Neural progenitor cell (in vitro differentiated cells): Measurements from ENCODE around the gene CRIP2. TPM values are rescaled to one million over a fixed set of nuclear protein-coding genes. Genes with fewer than 3 reads are reported as not detected.

ENCODE experiments used
- DNase-seq: peaks from one replicate; pipeline ENCODE4 v3.0.0-alpha.2; 2016; ENCODE audit warnings: low spot score
- H2AFZ ChIP-seq: fragments of 200-600 bp; sonication (generic); replicated peaks from 2 replicates; pipeline ENCODE4 v1.6.1; 2016; ENCODE audit warnings: antibody characterized with exemption
- H3F3A ChIP-seq: fragments of 200-600 bp; sonication (generic); 2 replicates; pipeline ENCODE4 v1.6.1; 2016; ENCODE audit warnings: antibody characterized with exemption, low read depth
- H3K27ac ChIP-seq: fragments of 200-600 bp; sonication (generic); 2 replicates; pipeline ENCODE4 v1.5.1; 2016; ENCODE audit warnings: mild to moderate bottlenecking
- H3K27me3 ChIP-seq: fragments of 200-600 bp; sonication (generic); 2 replicates; pipeline ENCODE4 v1.6.1; 2016; ENCODE audit warnings: mild to moderate bottlenecking, moderate library complexity
- H3K36me3 ChIP-seq: fragments of 200-600 bp; sonication (generic); 2 replicates; pipeline ENCODE4 v1.5.1; 2016
- H3K4me1 ChIP-seq: fragments of 200-600 bp; sonication (generic); 2 replicates; pipeline ENCODE4 v1.6.1; 2016; ENCODE audit warnings: mixed run types
- H3K4me2 ChIP-seq: fragments of 200-600 bp; sonication (generic); 2 replicates; pipeline ENCODE4 v1.6.1; 2016
- H3K4me3 ChIP-seq: fragments of 200-600 bp; sonication (generic); 2 replicates; pipeline ENCODE4 v1.5.1; 2016
- H3K79me2 ChIP-seq: fragments of 200-600 bp; sonication (generic); 2 replicates; pipeline ENCODE4 v1.6.1; 2016; ENCODE audit warnings: low read depth
- H3K9ac ChIP-seq: fragments of 200-600 bp; sonication (generic); 2 replicates; pipeline ENCODE4 v1.6.1; 2016
- H3K9me3 ChIP-seq: fragments of 200-600 bp; sonication (generic); 2 replicates; pipeline ENCODE4 v1.5.1; 2016; ENCODE audit warnings: low read depth
- H4K20me1 ChIP-seq: fragments of 200-600 bp; sonication (generic); 2 replicates; pipeline ENCODE4 v1.6.1; 2016; ENCODE audit warnings: low read depth
- H3K27ac Mint-ChIP-seq: 3 replicates; pipeline ENCODE4 v1.8.0; 2021; ENCODE audit warnings: mixed read lengths
- H3K27me3 Mint-ChIP-seq: 2 replicates; pipeline ENCODE4 v1.8.0; 2022; ENCODE audit warnings: low read depth, mild to moderate bottlenecking, inconsistent platforms, moderate library complexity, mixed read lengths; ENCODE audit not compliant: insufficient read depth
- H3K36me3 Mint-ChIP-seq: 3 replicates; pipeline ENCODE4 v1.8.0; 2021; ENCODE audit warnings: mixed read lengths
- H3K4me1 Mint-ChIP-seq: 3 replicates; pipeline ENCODE4 v1.8.0; 2021; ENCODE audit warnings: mixed read lengths
- H3K4me3 Mint-ChIP-seq: 3 replicates; pipeline ENCODE4 v1.8.0; 2021; ENCODE audit warnings: mild to moderate bottlenecking, moderate library complexity, mixed read lengths
- H3K9me3 Mint-ChIP-seq: 3 replicates; pipeline ENCODE4 v1.8.0; 2020; ENCODE audit warnings: mixed read lengths
- CTCF ChIP-seq: fragments of 200-600 bp; sonication (generic); IDR thresholded peaks from 2 replicates; pipeline ENCODE4 v1.5.1; 2017; ENCODE audit warnings: antibody characterized with exemption, mild to moderate bottlenecking
- EZH2 ChIP-seq: fragments of 200-600 bp; sonication (generic); IDR thresholded peaks from 2 replicates; pipeline ENCODE4 v1.6.1; 2017; ENCODE audit warnings: antibody characterized with exemption, mild to moderate bottlenecking, moderate library complexity
- EZH2phosphoT487 ChIP-seq: fragments of 200-600 bp; sonication (generic); IDR thresholded peaks from 2 replicates; pipeline ENCODE4 v1.6.1; 2017; ENCODE audit warnings: antibody characterized with exemption
- total RNA-seq: library from RNA; depleted of rRNA; stranded (reverse); fragments of >200 nt; gene quantifications from 2 replicates; pipeline ENCODE4 v1.2.3, GENCODE V29; 2015; ENCODE audit warnings: low replicate concordance

Gene CRIP2
- total RNA-seq, 1 donor from 2014 or later = 0.30 TPM

- Mint-ChIP-seq H3K9me3 (no peaks in the 10 kb centered on the region), H3K36me3 (peaks cover under 1% of the 10 kb centered on the region), H3K27me3 (peaks cover 4% of the 10 kb centered on the region), H3K4me3 (no peak overlapping the region), H3K27ac (no peak overlapping the region), H3K4me1 (peaks cover 11% of the 10 kb centered on the region)
- H3K9ac ChIP-seq = no peak overlapping the region
- no peaks in the 10 kb centered on the region for H3K27me3 ChIP-seq
- H3K4me3 ChIP-seq = no peak overlapping the region
- peaks cover 11% of the 10 kb centered on the region for H3K4me1 ChIP-seq
- H2AFZ ChIP-seq = no peak overlapping the region
- TF ChIP-seq CTCF (no peak), EZH2 (no peak), EZH2phosphoT487 (no peak)
- no peak overlapping the region for H3K27ac ChIP-seq
- no peaks in the 10 kb centered on the region for H3K36me3 ChIP-seq
- no peaks in the 10 kb centered on the region for H3K79me2 ChIP-seq
- no peaks in the 10 kb centered on the region for H3K9me3 ChIP-seq
- no peak for DNase-seq
- peaks cover 10% of the 10 kb centered on the region for H3F3A ChIP-seq
- no peak overlapping the region for H3K4me2 ChIP-seq
- peaks cover 37% of the 10 kb centered on the region for H4K20me1 ChIP-seq
These were observed 6.6 kb upstream of the CRIP2 start for GRCh38 chr14:105467942-105468471.

- no peaks in the 10 kb centered on the region for H3K79me2 ChIP-seq
- no peaks in the 10 kb centered on the region for H3K9me3 Mint-ChIP-seq
- no peaks in the 10 kb centered on the region for H3K27me3 ChIP-seq
- H3K27ac Mint-ChIP-seq = no peak overlapping the region
- H3K4me3 Mint-ChIP-seq = no peak overlapping the region
- H3K27me3 Mint-ChIP-seq = no peaks in the 10 kb centered on the region
- no peak for DNase-seq
- no peak overlapping the region for H3K4me3 ChIP-seq
- H3K4me2 ChIP-seq = no peak overlapping the region
- no peak overlapping the region for H3K9ac ChIP-seq
- H3K4me1 ChIP-seq = peaks cover 15% of the 10 kb centered on the region
- H2AFZ ChIP-seq = no peak overlapping the region
- peaks cover 42% of the 10 kb centered on the region for H4K20me1 ChIP-seq
- no peaks in the 10 kb centered on the region for H3K36me3 Mint-ChIP-seq
- H3K36me3 ChIP-seq = no peaks in the 10 kb centered on the region
- TF ChIP-seq CTCF (no peak), EZH2 (no peak), EZH2phosphoT487 (no peak)
- no peak overlapping the region for H3K27ac ChIP-seq
- H3K4me1 Mint-ChIP-seq = peaks cover 11% of the 10 kb centered on the region
- no peaks in the 10 kb centered on the region for H3K9me3 ChIP-seq
- peaks cover 14% of the 10 kb centered on the region for H3F3A ChIP-seq
These were observed 5.9 kb upstream of the CRIP2 start for GRCh38 chr14:105468621-105469241.

- no peak overlapping the region for H3K4me3 Mint-ChIP-seq
- no peaks in the 10 kb centered on the region for H3K9me3 Mint-ChIP-seq
- H3K4me1 Mint-ChIP-seq = peaks cover 11% of the 10 kb centered on the region
- no peak overlapping the region for H2AFZ ChIP-seq
- H3K4me3 ChIP-seq = no peak overlapping the region
- TF ChIP-seq EZH2phosphoT487 = no peak
- no peak for TF ChIP-seq EZH2
- no peak for TF ChIP-seq CTCF
- peaks cover 15% of the 10 kb centered on the region for H3K4me1 ChIP-seq
- no peaks in the 10 kb centered on the region for H3K36me3 Mint-ChIP-seq
- H3K9me3 ChIP-seq = no peaks in the 10 kb centered on the region
- peaks cover 1% of the 10 kb centered on the region for H3K27me3 ChIP-seq
- no peaks in the 10 kb centered on the region for H3K27me3 Mint-ChIP-seq
- no peak overlapping the region for H3K27ac ChIP-seq
- H3K79me2 ChIP-seq = no peaks in the 10 kb centered on the region
- no peaks in the 10 kb centered on the region for H3K36me3 ChIP-seq
- H3F3A ChIP-seq = peaks cover 16% of the 10 kb centered on the region
- no peak for DNase-seq
- H3K27ac Mint-ChIP-seq = no peak overlapping the region
- peaks cover 42% of the 10 kb centered on the region for H4K20me1 ChIP-seq
- no peak overlapping the region for H3K4me2 ChIP-seq
- H3K9ac ChIP-seq = no peak overlapping the region
These were observed 4.9 kb upstream of the CRIP2 start for GRCh38 chr14:105469456-105470349.
